K562 (cell line): ENCODE data around the gene UNKL. TPM values are rescaled to one million over a fixed set of nuclear protein-coding genes. Genes with fewer than 3 reads are reported as not detected.

Experiments
- BRCA1 ChIP-seq, 2 experiments: fragments of 450-650 bp in 1 of 2; sonication (generic) in 1 of 2; formaldehyde crosslinking in 1 of 2; IDR thresholded peaks; 2 replicates each; pipeline versions ENCODE4 v1.5.0 to v1.6.1; 2017 to 2020; ENCODE audit warnings: mild to moderate bottlenecking in 1 of 2, missing genetic modification reagents in 1 of 2
- COPS2 ChIP-seq: fragments of 450-650 bp; conservative IDR thresholded peaks from 2 replicates; pipeline ENCODE4 v1.6.1; 2016; ENCODE audit warnings: mild to moderate bottlenecking, moderate library complexity
- NEUROD1 ChIP-seq: fragments of 150-350 bp; IDR thresholded peaks from 2 replicates; pipeline ENCODE4 v1.6.1; 2014; ENCODE audit warnings: borderline replicate concordance, low read length, low read depth; ENCODE audit not compliant: partially characterized antibody
- RBM25 ChIP-seq: fragments of 200-400 bp; formaldehyde crosslinking; IDR thresholded peaks from 2 replicates; pipeline ENCODE4 v1.6.1; 2018; ENCODE audit warnings: low read length, low read depth, moderate library complexity; ENCODE audit not compliant: severe bottlenecking
- RHOXF2B ChIP-seq: fragments of 250-450 bp; sonication (Bioruptor Pico); conservative IDR thresholded peaks from 2 replicates; pipeline ENCODE4 v1.5.1; 2021
- RUNX1 ChIP-seq: sonication (generic); IDR thresholded peaks from 2 replicates; pipeline ENCODE4 v1.6.1; 2016; ENCODE audit warnings: antibody characterized with exemption, low read depth
- YBX1 ChIP-seq: fragments of 450-650 bp; IDR thresholded peaks from 2 replicates; pipeline ENCODE4 v1.7.1; 2016; ENCODE audit warnings: mild to moderate bottlenecking
- ZNF318 ChIP-seq, 2 experiments: fragments of 450-650 bp; IDR thresholded peaks; 2 replicates each; pipeline ENCODE4 v1.6.1; 2016; ENCODE audit warnings: mild to moderate bottlenecking in 2 of 2, borderline replicate concordance in 1 of 2, low read depth in 1 of 2, moderate library complexity in 1 of 2
- ZNF75A ChIP-seq: fragments of 450-650 bp; formaldehyde crosslinking; IDR thresholded peaks from 2 replicates; pipeline ENCODE4 v1.4.0; 2020; ENCODE audit warnings: mild to moderate bottlenecking
- polyA plus RNA-seq, 8 experiments: library from polyadenylated mRNA; depleted of rRNA in 4 of 8; stranded (reverse) in 5 of 8; unstranded in 3 of 8; fragments of >200 nt; fragmentation: Nextera tagmentation in 2 of 8; fragmentation: Illumina TruSeq in 1 of 8; extraction: Ambion mirVana in 2 of 8; extraction: Trizol in 1 of 8; gene quantifications; 2 replicates each; pipeline versions ENCODE4 v1.2.1 to v1.2.3, GENCODE V29; 2011 to 2014; ENCODE audit warnings: inconsistent platforms in 1 of 8, missing spikeins in 1 of 8
- total RNA-seq, 7 experiments: library from RNA; depleted of rRNA in 6 of 7; stranded (reverse); fragments of >200 nt in 6 of 7; fragmentation: Illumina TruSeq in 2 of 7; extraction: Trizol in 2 of 7; gene quantifications; 2 replicates each; pipeline versions ENCODE4 v1.2.1 to v1.2.3, GENCODE V29; 2011 to 2021; ENCODE audit warnings: low replicate concordance in 1 of 7
- TF ChIP-seq, protein P1 (sequence below): fragments of 450-650 bp; formaldehyde crosslinking; IDR thresholded peaks from 2 replicates; pipeline ENCODE4 v1.4.0; 2020; ENCODE audit warnings: mild to moderate bottlenecking, moderate library complexity
- TF ChIP-seq, protein P2 (sequence below), 2 experiments: fragments of 250-450 bp in 1 of 2; fragments of 450-650 bp in 1 of 2; sonication (Bioruptor Pico) in 1 of 2; IDR thresholded peaks; 2 replicates each; pipeline versions ENCODE4 v1.6.1 to v1.8.0; 2016 to 2021; ENCODE audit warnings: mild to moderate bottlenecking in 2 of 2, moderate library complexity in 2 of 2, missing compliant biosample characterization in 1 of 2, missing genetic modification characterization in 1 of 2
- TF ChIP-seq, protein P3 (sequence below): fragments of 450-650 bp; IDR thresholded peaks from 2 replicates; pipeline ENCODE4 v1.6.1; 2016; ENCODE audit warnings: antibody characterized with exemption

Gene UNKL
- total and polyA plus RNA-seq, 9 of the 15 experiments (the other 6 are each of a cell fraction or from before 2014, with no cell fraction given), result 0.37 to 30.2 (median 5.1) TPM

DNA sequence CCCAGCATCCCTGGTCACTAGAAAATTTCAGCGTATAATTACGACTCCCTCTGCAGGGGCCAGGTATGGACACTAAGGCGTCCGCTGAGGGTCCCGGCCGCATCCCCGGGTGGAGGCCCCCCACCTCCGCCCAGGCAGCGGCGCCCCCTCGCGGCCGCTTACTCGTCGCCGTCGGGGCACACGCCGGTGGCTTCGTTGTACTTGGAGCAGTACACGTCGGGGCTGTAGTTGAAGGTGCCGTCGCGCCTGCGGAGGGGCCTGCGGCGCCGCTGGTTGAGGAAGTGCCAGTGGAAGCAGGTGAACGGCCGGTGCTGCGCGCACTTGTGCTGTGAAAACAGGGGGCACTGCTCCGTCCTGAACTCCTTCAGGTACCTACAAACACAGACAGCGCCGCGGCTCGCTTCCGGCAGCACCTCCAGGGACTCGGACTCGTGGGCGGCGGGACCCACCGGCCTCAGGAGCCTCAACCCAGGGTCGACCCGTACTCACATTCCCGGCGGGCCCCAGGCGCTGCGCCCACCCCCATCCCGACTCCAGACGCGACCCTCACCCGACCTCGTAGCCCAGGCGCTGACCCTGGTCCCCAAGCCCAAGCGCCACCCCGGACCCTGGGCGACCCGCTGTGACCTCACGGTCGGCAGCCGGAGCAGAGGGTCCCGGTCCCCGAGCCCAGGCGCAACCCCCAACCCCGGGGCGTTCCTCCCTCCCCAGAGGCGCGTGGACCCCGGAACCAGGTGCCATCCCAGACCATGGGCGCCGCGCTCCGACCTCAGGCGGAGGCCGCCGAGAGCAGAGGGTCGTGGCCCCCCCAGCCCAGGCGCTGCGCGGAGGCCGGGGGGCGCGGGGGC, 596 bp downstream of the UNKL start (continued):
- TF ChIP-seq BRCA1 (IDR thresholded peaks at IDR 0.05) (no peak), BRCA1 (CRISPR knock-in tag; IDR thresholded peaks at IDR 0.05) (no peak), ZNF75A (no peak), RBM25 (no peak), RHOXF2B (CRISPR knock-in tag) (no peak), COPS2 (no peak), YBX1 (no peak), RUNX1 (no peak), NEUROD1 (no peak), ZNF318 (IDR thresholded peaks at IDR 0.05; ENCODE audit: borderline replicate concordance in 1 of 2, low read depth in 1 of 2) (no peak)
- TF ChIP-seq, protein P1, sequence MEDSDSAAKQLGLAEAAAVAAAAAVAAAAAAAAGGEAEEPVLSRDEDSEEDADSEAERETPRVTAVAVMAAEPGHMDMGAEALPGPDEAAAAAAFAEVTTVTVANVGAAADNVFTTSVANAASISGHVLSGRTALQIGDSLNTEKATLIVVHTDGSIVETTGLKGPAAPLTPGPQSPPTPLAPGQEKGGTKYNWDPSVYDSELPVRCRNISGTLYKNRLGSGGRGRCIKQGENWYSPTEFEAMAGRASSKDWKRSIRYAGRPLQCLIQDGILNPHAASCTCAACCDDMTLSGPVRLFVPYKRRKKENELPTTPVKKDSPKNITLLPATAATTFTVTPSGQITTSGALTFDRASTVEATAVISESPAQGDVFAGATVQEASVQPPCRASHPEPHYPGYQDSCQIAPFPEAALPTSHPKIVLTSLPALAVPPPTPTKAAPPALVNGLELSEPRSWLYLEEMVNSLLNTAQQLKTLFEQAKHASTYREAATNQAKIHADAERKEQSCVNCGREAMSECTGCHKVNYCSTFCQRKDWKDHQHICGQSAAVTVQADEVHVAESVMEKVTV (CRISPR knock-in tag), result 0 out of 2 replicates have a peak, but pooled peaks have one; percentile 55
- TF ChIP-seq, protein P2, sequence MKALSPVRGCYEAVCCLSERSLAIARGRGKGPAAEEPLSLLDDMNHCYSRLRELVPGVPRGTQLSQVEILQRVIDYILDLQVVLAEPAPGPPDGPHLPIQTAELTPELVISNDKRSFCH (CRISPR knock-in tag; IDR thresholded peaks at IDR 0.05), result no peak
- TF ChIP-seq, protein P2 (tag; IDR thresholded peaks at IDR 0.05), result no peak
- TF ChIP-seq, protein P3, sequence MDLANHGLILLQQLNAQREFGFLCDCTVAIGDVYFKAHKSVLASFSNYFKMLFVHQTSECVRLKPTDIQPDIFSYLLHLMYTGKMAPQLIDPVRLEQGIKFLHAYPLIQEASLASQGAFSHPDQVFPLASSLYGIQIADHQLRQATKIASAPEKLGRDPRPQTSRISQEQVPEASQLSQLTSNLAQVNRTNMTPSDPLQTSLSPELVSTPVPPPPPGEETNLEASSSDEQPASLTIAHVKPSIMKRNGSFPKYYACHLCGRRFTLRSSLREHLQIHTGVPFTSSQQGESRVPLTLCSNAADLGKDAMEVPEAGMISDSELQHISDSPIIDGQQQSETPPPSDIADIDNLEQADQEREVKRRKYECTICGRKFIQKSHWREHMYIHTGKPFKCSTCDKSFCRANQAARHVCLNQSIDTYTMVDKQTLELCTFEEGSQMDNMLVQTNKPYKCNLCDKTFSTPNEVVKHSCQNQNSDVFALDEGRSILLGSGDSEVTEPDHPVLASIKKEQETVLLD, result no peak
